Measurements from ENCODE around the gene TMEFF2.

- TF ChIP-seq ZNF114 (tag by site-specific recombination; IDR thresholded peaks at IDR 0.05) (no peak), ZNF747 (tag by site-specific recombination; IDR thresholded peaks at IDR 0.05) (no peak), ZNF776 (tag by site-specific recombination; IDR thresholded peaks at IDR 0.05; ENCODE audit: borderline replicate concordance) (no peak), ZNF148 (tag by site-specific recombination; IDR thresholded peaks at IDR 0.05; ENCODE audit: borderline replicate concordance) (no peak), CTCF (tag by site-specific recombination; IDR thresholded peaks at IDR 0.05) (no peak), ZNF530 (tag by site-specific recombination; IDR thresholded peaks at IDR 0.05; ENCODE audit: low read depth) (no peak), YY1 (tag by site-specific recombination; IDR thresholded peaks at IDR 0.05) (no peak), KLF10 (tag by site-specific recombination; IDR thresholded peaks at IDR 0.05) (no peak), ZNF692 (tag by site-specific recombination; IDR thresholded peaks at IDR 0.05) (no peak), ZBTB7A (tag by site-specific recombination; IDR thresholded peaks at IDR 0.05; ENCODE audit: low read depth) (no peak)
Observed at GRCh38 chr2:191999101-191999841, 195.5 kb downstream of the TMEFF2 start.

Data from HEK293 (cell line).